RKO (cell line): ENCODE data around the gene GLRX5.
"Not testable (repeated sequence)": the region's sequence is repeated elsewhere in the genome, so short reads cannot be mapped to it uniquely, and the experiment has no call there.

ENCODE experiments used
- DNase-seq: peaks from one replicate; pipeline ENCODE4 v3.0.0-alpha.2; 2016; ENCODE audit warnings: low spot score

GLRX5 gene

GRCh38 chr14:95559203-95559602, 24.4 kb downstream of the GLRX5 start:
- no peak for DNase-seq

DNA sequence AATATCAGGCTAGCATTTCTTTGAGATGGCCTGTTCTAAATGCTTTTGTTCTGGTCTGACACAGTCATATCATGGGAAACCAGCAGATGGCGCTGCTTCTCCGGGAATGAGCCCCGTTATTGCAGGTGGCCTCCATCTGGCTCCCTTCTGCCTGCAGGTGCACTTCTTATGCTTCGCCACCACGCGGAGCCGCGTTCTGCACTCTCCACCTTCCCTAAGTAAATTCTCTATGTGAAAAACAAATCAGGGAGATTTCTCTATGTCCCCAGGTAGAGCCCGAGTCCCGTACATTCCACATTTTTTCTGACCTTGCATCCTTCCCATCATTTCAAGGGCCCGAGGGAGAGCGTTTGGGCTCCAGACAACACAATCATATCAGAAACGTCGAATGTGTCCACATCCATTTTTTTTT, 26.2 kb downstream of the GLRX5 start:
- DNase-seq: peak; percentile 87

- no peak for DNase-seq
Observed at GRCh38 chr14:95562892-95563685, 28.2 kb downstream of the GLRX5 start.

DNA sequence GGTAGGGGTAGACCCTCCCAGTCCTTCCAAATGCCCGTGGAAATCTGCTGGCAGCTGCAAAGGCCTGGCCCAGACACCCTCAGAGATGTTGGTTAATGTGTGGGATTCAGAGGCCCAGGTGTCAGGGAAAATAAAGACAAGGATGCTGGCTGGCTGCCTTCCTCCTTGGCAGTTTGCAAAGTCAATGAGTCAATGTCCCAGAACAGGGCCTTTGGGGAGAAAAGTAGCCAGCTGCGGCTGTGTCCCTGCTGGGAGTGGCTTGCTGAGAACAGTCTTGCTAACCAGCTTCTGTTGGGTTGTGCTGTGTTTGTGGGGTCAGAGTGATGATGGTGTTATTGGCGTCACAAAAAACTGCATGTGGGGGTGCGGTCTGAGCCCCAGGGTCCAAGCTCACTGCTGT, 29.2 kb downstream of the GLRX5 start:
- DNase-seq: no peak

- no peak for DNase-seq
Observed at GRCh38 chr14:95569440-95569839, 34.6 kb downstream of the GLRX5 start.

- DNase-seq: no peak
Observed at GRCh38 chr14:95573313-95573712, 38.5 kb downstream of the GLRX5 start.

GRCh38 chr14:95575840-95576473, 41.1 kb downstream of the GLRX5 start:
- no peak for DNase-seq

DNA sequence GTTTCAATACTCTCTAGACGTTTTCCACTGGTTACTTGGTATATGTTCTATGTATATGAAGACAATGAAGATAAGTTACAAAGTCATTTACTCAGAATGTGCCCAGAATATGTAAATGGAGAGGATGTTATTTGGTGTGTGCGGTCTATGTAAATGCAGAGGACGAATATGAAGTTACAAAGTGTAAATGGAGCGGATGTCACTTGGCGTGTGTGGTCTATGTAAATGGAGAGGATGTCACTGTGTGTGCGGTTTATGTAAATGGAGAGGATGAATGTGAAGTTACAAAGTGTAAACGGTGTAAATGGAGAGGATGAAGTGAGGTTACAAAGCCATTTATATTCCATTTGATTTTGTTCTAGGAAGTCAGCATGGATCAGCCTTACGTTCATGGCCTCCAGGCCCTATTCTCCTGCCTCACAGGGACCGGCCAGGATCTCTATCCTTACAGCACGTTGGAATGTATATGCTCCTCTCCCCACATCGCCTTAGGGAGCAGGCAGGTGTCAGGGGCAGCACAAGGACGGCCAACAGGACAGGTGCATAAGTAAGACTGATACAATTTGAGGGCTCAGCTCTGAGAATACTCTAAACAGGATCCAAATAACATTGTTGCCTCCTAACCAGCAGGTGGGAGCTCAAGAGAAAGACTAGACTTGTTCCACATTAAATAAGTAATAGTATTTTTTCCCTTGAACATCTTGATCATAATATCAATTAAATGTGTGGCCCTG, 42.4 kb downstream of the GLRX5 start:
- no peak for DNase-seq

DNA sequence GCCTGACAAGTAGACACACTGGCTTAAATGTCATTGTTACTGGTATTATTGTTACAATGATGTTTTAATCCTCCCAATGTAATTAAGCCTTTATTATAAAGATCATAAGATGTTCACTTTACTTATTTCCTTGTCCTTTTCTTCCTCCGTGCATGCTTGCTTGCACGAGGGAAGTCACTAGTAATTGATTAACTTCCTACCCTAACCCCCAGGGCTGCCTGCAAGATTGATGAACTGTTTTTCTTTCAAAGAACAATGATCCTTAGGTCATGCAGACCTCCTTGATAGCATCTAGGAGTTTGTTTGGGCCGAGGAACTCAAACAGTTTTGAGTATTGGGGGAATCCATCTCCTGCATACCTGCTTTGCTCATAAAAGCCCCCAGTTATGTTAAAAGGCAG, 43.0 kb downstream of the GLRX5 start:
- DNase-seq: no peak

GRCh38 chr14:95583836-95584617, 49.2 kb downstream of the GLRX5 start:
- DNase-seq: not testable (repeated sequence)

GRCh38 chr14:95585953-95586620, 51.2 kb downstream of the GLRX5 start:
- DNase-seq: no peak

DNA sequence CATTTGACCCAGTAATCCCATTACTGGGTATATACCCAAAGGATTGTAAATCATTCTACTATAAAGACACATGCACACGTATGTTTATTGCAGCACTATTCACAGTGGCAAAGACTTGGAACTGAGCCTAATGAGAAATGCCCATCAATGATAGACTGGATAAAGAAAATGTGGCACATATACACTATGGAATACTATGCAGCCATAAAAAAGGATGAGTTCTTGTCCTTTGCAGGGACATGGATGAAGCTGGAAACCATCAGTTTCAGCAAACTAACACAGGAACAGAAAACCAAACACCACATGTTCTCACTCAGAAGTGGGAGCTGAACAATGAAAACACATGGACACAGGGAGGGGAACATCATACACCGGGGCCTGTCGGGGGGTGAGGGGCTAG, 56.3 kb downstream of the GLRX5 start:
- DNase-seq: not testable (repeated sequence)
